ENCODE measurements around the gene HEPACAM. TPM values are rescaled to one million over a fixed set of nuclear protein-coding genes. Genes with fewer than 3 reads are reported as not detected.

Gene HEPACAM
- total RNA-seq, 1 donor from 2014 or later, result not detected

DNA sequence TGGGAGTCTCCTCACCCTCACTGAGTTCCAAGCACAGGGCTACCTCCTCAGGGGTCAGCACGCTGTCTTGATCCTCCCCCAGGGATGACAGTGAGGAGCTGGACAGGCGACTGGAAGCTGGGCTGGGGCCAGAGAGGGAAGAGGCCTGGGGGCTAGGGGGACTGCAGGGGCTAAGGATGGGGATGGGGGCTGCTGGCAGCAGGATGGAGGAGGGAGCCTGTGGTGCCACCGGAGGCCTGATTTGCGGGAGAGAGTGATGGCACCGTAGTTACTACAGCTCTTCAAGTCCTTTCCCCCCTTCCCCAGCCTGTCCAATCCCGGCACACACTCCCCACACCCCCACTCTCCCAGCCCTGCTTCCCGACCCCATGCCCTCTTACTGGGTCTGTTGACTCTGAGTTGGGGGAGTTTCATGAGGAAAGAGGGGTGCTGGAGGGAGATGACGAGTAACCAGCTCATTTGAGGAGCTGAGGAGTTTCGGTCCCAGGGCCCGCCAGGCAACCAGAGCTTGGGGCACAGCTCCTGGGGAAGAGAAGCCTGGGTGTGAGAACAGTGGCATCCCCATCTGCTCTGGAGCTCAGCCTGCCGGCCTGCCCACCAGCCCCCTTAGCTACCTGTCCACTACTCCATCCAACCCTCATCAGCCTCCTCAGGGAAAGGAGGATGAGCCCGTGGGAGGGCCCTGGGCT, 48.7 kb downstream of the HEPACAM start:
- Mint-ChIP-seq H3K9me3 (peaks cover 2% of the 10 kb centered on the region), H3K27ac (ENCODE audit: unreplicated experiment) (no peak overlapping the region), H3K4me3 (no peak overlapping the region), H3K27me3 (ENCODE audit: low read depth) (peaks cover 13% of the 10 kb centered on the region), H3K36me3 (ENCODE audit: low read depth) (no peaks in the 10 kb centered on the region), H3K4me1 (peaks cover 16% of the 10 kb centered on the region)
- TF ChIP-seq, protein P1, sequence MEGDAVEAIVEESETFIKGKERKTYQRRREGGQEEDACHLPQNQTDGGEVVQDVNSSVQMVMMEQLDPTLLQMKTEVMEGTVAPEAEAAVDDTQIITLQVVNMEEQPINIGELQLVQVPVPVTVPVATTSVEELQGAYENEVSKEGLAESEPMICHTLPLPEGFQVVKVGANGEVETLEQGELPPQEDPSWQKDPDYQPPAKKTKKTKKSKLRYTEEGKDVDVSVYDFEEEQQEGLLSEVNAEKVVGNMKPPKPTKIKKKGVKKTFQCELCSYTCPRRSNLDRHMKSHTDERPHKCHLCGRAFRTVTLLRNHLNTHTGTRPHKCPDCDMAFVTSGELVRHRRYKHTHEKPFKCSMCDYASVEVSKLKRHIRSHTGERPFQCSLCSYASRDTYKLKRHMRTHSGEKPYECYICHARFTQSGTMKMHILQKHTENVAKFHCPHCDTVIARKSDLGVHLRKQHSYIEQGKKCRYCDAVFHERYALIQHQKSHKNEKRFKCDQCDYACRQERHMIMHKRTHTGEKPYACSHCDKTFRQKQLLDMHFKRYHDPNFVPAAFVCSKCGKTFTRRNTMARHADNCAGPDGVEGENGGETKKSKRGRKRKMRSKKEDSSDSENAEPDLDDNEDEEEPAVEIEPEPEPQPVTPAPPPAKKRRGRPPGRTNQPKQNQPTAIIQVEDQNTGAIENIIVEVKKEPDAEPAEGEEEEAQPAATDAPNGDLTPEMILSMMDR (conservative IDR thresholded peaks at IDR 0.05), result no peak
- no peak for DNase-seq (ENCODE audit: low read depth, low spot score)

DNA sequence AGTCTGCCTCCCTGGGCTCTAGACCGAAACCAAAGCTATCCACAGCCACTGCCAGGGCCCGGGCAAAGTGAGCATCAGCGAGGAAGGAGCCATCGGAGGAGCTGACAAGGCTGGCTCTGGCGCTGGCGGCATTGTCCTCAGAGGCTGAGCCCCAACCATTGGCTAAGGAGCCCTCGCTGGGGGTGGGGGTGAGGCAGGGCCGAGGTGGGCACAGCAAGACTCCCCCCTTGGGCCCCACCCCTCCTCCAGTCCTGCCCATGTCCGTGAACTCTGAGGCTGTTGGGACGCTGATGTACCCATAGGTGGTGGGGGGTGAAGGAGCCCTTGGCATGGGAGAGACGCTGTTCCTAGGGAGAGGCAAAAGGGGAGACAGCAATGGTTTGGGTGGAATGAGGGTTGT, 49.4 kb downstream of the HEPACAM start:
- no peak overlapping the region for H3K27ac Mint-ChIP-seq (ENCODE audit: unreplicated experiment)
- no peak for DNase-seq (ENCODE audit: low read depth, low spot score)
- H3K9me3 Mint-ChIP-seq, result peaks cover 2% of the 10 kb centered on the region
- peaks cover 13% of the 10 kb centered on the region for H3K27me3 Mint-ChIP-seq (ENCODE audit: low read depth)
- no peaks in the 10 kb centered on the region for H3K36me3 Mint-ChIP-seq (ENCODE audit: low read depth)
- no peak overlapping the region for H3K4me3 Mint-ChIP-seq
- TF ChIP-seq, protein P1 (conservative IDR thresholded peaks at IDR 0.05), result no peak
- H3K4me1 Mint-ChIP-seq, result peaks cover 20% of the 10 kb centered on the region

DNA sequence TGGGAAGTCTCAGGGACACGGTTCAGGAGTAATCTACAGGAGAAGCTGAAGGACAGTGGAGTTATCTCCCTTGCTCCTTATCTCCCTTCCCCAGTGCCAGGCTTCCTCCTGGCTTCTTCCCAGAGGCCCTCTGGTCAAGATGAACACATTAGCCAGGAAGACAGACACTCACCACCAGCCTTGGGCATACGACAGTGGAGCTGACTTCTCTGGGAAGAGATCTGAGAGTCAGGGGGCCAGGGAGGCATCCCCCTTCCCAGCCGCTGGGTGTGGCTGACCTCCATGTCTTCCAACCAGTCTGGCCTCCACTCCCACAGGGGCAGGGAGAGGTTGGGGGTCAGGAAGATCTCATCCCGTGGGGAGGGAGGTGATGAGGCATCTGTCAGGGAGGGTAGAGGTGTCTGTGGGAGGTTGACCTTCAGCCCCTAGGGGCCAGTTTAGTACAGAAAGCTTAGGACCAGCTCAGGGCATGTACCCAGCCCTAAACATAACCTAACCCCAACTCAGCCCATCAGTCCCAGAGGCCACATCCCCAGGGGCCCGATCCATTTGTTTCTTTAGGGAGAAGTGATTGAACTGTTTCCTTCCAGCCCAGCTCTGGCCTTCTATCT, 50.9 kb downstream of the HEPACAM start:
- peaks cover 18% of the 10 kb centered on the region for H3K27me3 Mint-ChIP-seq (ENCODE audit: low read depth)
- no peak overlapping the region for H3K4me3 Mint-ChIP-seq
- peaks cover 2% of the 10 kb centered on the region for H3K9me3 Mint-ChIP-seq
- H3K4me1 Mint-ChIP-seq, result peaks cover 20% of the 10 kb centered on the region
- TF ChIP-seq, protein P1 (conservative IDR thresholded peaks at IDR 0.05), result no peak
- H3K36me3 Mint-ChIP-seq (ENCODE audit: low read depth), result no peaks in the 10 kb centered on the region
- H3K27ac Mint-ChIP-seq (ENCODE audit: unreplicated experiment), result no peak overlapping the region
- DNase-seq (ENCODE audit: low read depth, low spot score), result no peak

- no peak for DNase-seq (ENCODE audit: low read depth, low spot score)
- Mint-ChIP-seq H3K4me1 (peaks cover 20% of the 10 kb centered on the region), H3K27me3 (ENCODE audit: low read depth) (peaks cover 14% of the 10 kb centered on the region), H3K27ac (ENCODE audit: unreplicated experiment) (no peak overlapping the region), H3K4me3 (no peak overlapping the region), H3K9me3 (peaks cover 2% of the 10 kb centered on the region), H3K36me3 (ENCODE audit: low read depth) (no peaks in the 10 kb centered on the region)
- TF ChIP-seq, protein P1 (conservative IDR thresholded peaks at IDR 0.05), result no peak
These were observed 51.5 kb downstream of the HEPACAM start for GRCh38 chr11:124884340-124884739.

GRCh38 chr11:124882339-124883071, 53.3 kb downstream of the HEPACAM start:
- peaks cover 2% of the 10 kb centered on the region for H3K9me3 Mint-ChIP-seq
- peaks cover 9% of the 10 kb centered on the region for H3K27me3 Mint-ChIP-seq (ENCODE audit: low read depth)
- TF ChIP-seq, protein P1 (conservative IDR thresholded peaks at IDR 0.05), result no peak
- H3K4me1 Mint-ChIP-seq, result peaks cover 20% of the 10 kb centered on the region
- DNase-seq (ENCODE audit: low read depth, low spot score), result no peak
- H3K27ac Mint-ChIP-seq (ENCODE audit: unreplicated experiment), result no peak overlapping the region
- no peak overlapping the region for H3K4me3 Mint-ChIP-seq
- H3K36me3 Mint-ChIP-seq (ENCODE audit: low read depth), result no peaks in the 10 kb centered on the region
